GM12801 (cell line): ENCODE measurements around the gene LIN7B.

ENCODE experiments used
- CTCF ChIP-seq: IDR thresholded peaks from one replicate; pipeline ENCODE4 v1.5.1; 2011; ENCODE audit warnings: control low read depth; ENCODE audit not compliant: insufficient read length; ENCODE audit errors: extremely low read depth

LIN7B gene

GRCh38 chr19:49118565-49119410 is 4.6 kb downstream of the LIN7B start, which contains the start of gene C19orf73:
Gene C19orf73, minus strand, starts transcription at chr19:49119143. Its CDS starts 121 bp downstream, at chr19:49119022.
- no peak for TF ChIP-seq CTCF

DNA sequence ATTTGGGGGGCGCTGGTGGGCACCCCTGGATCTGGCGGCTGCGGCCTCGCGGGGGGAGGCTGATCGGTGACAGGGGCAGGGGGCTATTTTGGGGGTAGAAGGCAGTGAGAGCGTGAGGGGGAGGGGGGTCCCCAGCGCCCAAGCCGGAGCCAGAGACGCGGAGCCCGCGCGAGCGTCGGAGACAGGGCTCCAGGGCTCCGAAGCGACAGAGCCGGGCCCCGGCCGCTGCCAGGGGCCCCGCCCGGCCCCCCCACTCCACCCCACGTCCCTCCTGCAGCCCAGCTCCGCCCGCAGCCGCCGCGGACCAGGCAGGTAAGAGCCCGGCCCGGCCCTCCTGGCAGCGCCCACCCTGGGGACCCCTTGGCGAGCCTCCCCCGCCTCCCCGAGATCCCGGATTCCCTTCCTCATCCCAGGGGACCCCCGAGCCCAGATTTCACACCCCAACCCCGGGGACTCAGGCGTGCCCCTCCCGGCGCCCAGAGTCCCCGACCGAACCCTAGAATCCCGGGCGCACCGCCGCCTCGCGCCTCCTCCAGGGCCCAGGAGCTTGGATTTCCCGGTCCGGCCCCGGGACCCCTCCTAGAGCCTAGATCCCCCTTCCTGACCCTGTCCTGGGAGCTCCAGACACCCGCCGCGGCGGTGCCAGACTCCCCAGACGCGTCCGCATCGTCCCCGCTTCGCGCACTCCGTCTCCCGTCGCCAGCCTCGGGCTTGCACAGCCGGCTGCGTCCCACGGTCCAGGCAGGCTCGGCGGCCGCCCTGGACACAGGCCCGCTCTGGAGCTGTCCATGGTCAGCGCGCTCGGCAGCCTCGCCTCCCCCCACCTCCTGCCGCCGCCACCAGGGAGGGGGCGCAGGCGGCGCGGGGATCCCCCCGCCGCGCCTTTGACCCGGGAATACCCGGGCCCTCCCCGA is 5.5 kb downstream of the LIN7B start, which contains the start of gene PPFIA3:
Gene PPFIA3 (plus strand): TSS at position 134 of the 914 bp plus-strand sequence. CDS start 8,330 bp downstream, outside the sequence.
- TF ChIP-seq CTCF, result no peak

GRCh38 chr19:49120325-49120683 is 6.1 kb downstream of the LIN7B start:
- TF ChIP-seq CTCF, result no peak

GRCh38 chr19:49120868-49121267 is 6.7 kb downstream of the LIN7B start:
- TF ChIP-seq CTCF, result no peak

GRCh38 chr19:49125025-49125731 is 11.0 kb downstream of the LIN7B start:
- no peak for TF ChIP-seq CTCF

- TF ChIP-seq CTCF, result no peak
Measured at GRCh38 chr19:49126575-49126974, 12.4 kb downstream of the LIN7B start.
